ENCODE data around the gene KIF1A. TPM values are rescaled to one million over a fixed set of nuclear protein-coding genes. Genes with fewer than 3 reads are reported as not detected.

The KIF1A gene
- total RNA-seq, 1 donor from 2014 or later: 29.9 TPM

GRCh38 chr2:240832921-240833494 is 13.0 kb upstream of the KIF1A start:
- no peaks in the 10 kb centered on the region for H3F3A ChIP-seq (ENCODE audit: low read depth)
- H3K27ac ChIP-seq: no peak overlapping the region
- H3K4me1 Mint-ChIP-seq: peaks cover 31% of the 10 kb centered on the region
- H3K79me2 ChIP-seq (ENCODE audit: low read depth): no peaks in the 10 kb centered on the region
- H3K4me3 ChIP-seq: no peak overlapping the region
- no peak overlapping the region for H3K27ac Mint-ChIP-seq
- H3K9me3 Mint-ChIP-seq: no peaks in the 10 kb centered on the region
- H3K4me2 ChIP-seq: no peak overlapping the region
- peaks cover 40% of the 10 kb centered on the region for H3K27me3 ChIP-seq
- no peak overlapping the region for H3K4me3 Mint-ChIP-seq
- TF ChIP-seq, protein P1, sequence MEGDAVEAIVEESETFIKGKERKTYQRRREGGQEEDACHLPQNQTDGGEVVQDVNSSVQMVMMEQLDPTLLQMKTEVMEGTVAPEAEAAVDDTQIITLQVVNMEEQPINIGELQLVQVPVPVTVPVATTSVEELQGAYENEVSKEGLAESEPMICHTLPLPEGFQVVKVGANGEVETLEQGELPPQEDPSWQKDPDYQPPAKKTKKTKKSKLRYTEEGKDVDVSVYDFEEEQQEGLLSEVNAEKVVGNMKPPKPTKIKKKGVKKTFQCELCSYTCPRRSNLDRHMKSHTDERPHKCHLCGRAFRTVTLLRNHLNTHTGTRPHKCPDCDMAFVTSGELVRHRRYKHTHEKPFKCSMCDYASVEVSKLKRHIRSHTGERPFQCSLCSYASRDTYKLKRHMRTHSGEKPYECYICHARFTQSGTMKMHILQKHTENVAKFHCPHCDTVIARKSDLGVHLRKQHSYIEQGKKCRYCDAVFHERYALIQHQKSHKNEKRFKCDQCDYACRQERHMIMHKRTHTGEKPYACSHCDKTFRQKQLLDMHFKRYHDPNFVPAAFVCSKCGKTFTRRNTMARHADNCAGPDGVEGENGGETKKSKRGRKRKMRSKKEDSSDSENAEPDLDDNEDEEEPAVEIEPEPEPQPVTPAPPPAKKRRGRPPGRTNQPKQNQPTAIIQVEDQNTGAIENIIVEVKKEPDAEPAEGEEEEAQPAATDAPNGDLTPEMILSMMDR (IDR thresholded peaks at IDR 0.05): no peak
- no peak overlapping the region for H2AFZ ChIP-seq (replicated peaks)
- H3K9ac ChIP-seq: no peak overlapping the region
- H3K27me3 Mint-ChIP-seq (ENCODE audit: insufficient read depth, low read depth): peaks cover 17% of the 10 kb centered on the region
- H3K9me3 ChIP-seq (ENCODE audit: low read depth): no peaks in the 10 kb centered on the region
- H3K4me1 ChIP-seq: peaks cover 6% of the 10 kb centered on the region
- H3K36me3 Mint-ChIP-seq: no peaks in the 10 kb centered on the region
- no peak for DNase-seq (ENCODE audit: low spot score)
- H3K36me3 ChIP-seq: no peaks in the 10 kb centered on the region
- no peaks in the 10 kb centered on the region for H4K20me1 ChIP-seq (ENCODE audit: low read depth)

- no peaks in the 10 kb centered on the region for H3K9me3 Mint-ChIP-seq
- H3F3A ChIP-seq (ENCODE audit: low read depth): no peaks in the 10 kb centered on the region
- no peak overlapping the region for H3K27ac Mint-ChIP-seq
- peak; percentile 100 for DNase-seq (ENCODE audit: low spot score)
- peak overlapping the region; percentile 76 for H3K4me3 Mint-ChIP-seq
- H3K9me3 ChIP-seq (ENCODE audit: low read depth): no peaks in the 10 kb centered on the region
- peaks cover 6% of the 10 kb centered on the region for H3K4me1 ChIP-seq
- peak overlapping the region; percentile 47 for H3K4me3 ChIP-seq
- H3K36me3 Mint-ChIP-seq: no peaks in the 10 kb centered on the region
- no peaks in the 10 kb centered on the region for H3K36me3 ChIP-seq
- no peak overlapping the region for H3K27ac ChIP-seq
- no peak overlapping the region for H3K9ac ChIP-seq
- H4K20me1 ChIP-seq (ENCODE audit: low read depth): no peaks in the 10 kb centered on the region
- no peak for TF ChIP-seq EZH2phosphoT487 (IDR thresholded peaks at IDR 0.05)
- TF ChIP-seq, protein P1 (IDR thresholded peaks at IDR 0.05): no peak
- no peak for TF ChIP-seq EZH2 (IDR thresholded peaks at IDR 0.05)
- peak overlapping the region; percentile 82 for H2AFZ ChIP-seq (replicated peaks)
- H3K79me2 ChIP-seq (ENCODE audit: low read depth): no peaks in the 10 kb centered on the region
- H3K27me3 ChIP-seq: peaks cover 48% of the 10 kb centered on the region
- H3K27me3 Mint-ChIP-seq (ENCODE audit: insufficient read depth, low read depth): peaks cover 17% of the 10 kb centered on the region
- peaks cover 27% of the 10 kb centered on the region for H3K4me1 Mint-ChIP-seq
- peak overlapping the region; percentile 85 for H3K4me2 ChIP-seq
These were observed 12.2 kb upstream of the KIF1A start for GRCh38 chr2:240832205-240832727.

GRCh38 chr2:240831594-240832204 is 11.7 kb upstream of the KIF1A start:
- no peaks in the 10 kb centered on the region for H3K36me3 ChIP-seq
- Mint-ChIP-seq H3K36me3 (no peaks in the 10 kb centered on the region), H3K9me3 (no peaks in the 10 kb centered on the region), H3K4me1 (peaks cover 27% of the 10 kb centered on the region), H3K27me3 (ENCODE audit: insufficient read depth, low read depth) (peaks cover 17% of the 10 kb centered on the region), H3K4me3 (peak overlapping the region; percentile 76), H3K27ac (no peak overlapping the region)
- H3K4me2 ChIP-seq: peak overlapping the region; percentile 85
- no peaks in the 10 kb centered on the region for H3K79me2 ChIP-seq (ENCODE audit: low read depth)
- TF ChIP-seq EZH2 (IDR thresholded peaks at IDR 0.05) (peak; percentile 55), EZH2phosphoT487 (IDR thresholded peaks at IDR 0.05) (no peak)
- TF ChIP-seq, protein P1 (IDR thresholded peaks at IDR 0.05): no peak
- H3K9ac ChIP-seq: no peak overlapping the region
- peaks cover 54% of the 10 kb centered on the region for H3K27me3 ChIP-seq
- no peaks in the 10 kb centered on the region for H3K9me3 ChIP-seq (ENCODE audit: low read depth)
- H3F3A ChIP-seq (ENCODE audit: low read depth): no peaks in the 10 kb centered on the region
- peak; percentile 56 for DNase-seq (ENCODE audit: low spot score)
- H3K4me1 ChIP-seq: peaks cover 6% of the 10 kb centered on the region
- no peaks in the 10 kb centered on the region for H4K20me1 ChIP-seq (ENCODE audit: low read depth)
- H2AFZ ChIP-seq (replicated peaks): peak overlapping the region; percentile 82
- no peak overlapping the region for H3K27ac ChIP-seq
- peak overlapping the region; percentile 47 for H3K4me3 ChIP-seq
